SK-N-SH treated with all-trans-retinoic acid at 6 μM for 48 hours (cell line): Measurements from ENCODE around the gene NTM.

Experiments
- ATAC-seq: fragments of 200-7000 bp; cut with Tn5 transposase; 3 replicates; pipeline ENCODE4 v1.9.1; 2020; ENCODE audit warnings: mild to moderate bottlenecking, moderate library complexity
- ARNTL ChIP-seq: fragments of 450-650 bp; formaldehyde crosslinking; IDR thresholded peaks from 2 replicates; pipeline ENCODE4 v1.5.0; 2020; ENCODE audit warnings: low read depth, mild to moderate bottlenecking, moderate library complexity, borderline replicate concordance
- BACH2 ChIP-seq: fragments of 250-450 bp; sonication (Bioruptor Pico); IDR thresholded peaks from 2 replicates; pipeline ENCODE4 v1.9.0; 2021; ENCODE audit warnings: mild to moderate bottlenecking, borderline replicate concordance
- CSDC2 ChIP-seq: fragments of 250-450 bp; sonication (Bioruptor Pico); IDR thresholded peaks from 2 replicates; pipeline ENCODE4 v1.5.0; 2020; ENCODE audit warnings: mild to moderate bottlenecking, moderate library complexity
- GLIS3 ChIP-seq: fragments of 250-450 bp; sonication (Bioruptor Pico); IDR thresholded peaks from 2 replicates; pipeline ENCODE4 v1.5.0; 2020; ENCODE audit warnings: mild to moderate bottlenecking, moderate library complexity
- ISL1 ChIP-seq: fragments of 250-450 bp; sonication (Bioruptor Pico); IDR thresholded peaks from 2 replicates; pipeline ENCODE4 v2.1.2; 2022; ENCODE audit warnings: mild to moderate bottlenecking, moderate library complexity
- OSR1 ChIP-seq: fragments of 250-450 bp; sonication (Bioruptor Pico); IDR thresholded peaks from 2 replicates; pipeline ENCODE4 v1.8.0; 2022; ENCODE audit warnings: moderate library complexity, mild to moderate bottlenecking, inconsistent platforms
- PPARA ChIP-seq: fragments of 250-450 bp; sonication (Bioruptor Pico); IDR thresholded peaks from 2 replicates; pipeline ENCODE4 v1.5.0; 2020; ENCODE audit warnings: mild to moderate bottlenecking, borderline replicate concordance
- RARB ChIP-seq: fragments of 250-450 bp; sonication (Bioruptor Pico); IDR thresholded peaks from 2 replicates; pipeline ENCODE4 v1.8.0; 2021; ENCODE audit warnings: mild to moderate bottlenecking, moderate library complexity
- TCF4 ChIP-seq: fragments of 250-450 bp; sonication (Bioruptor Pico); IDR thresholded peaks from 2 replicates; pipeline ENCODE4 v1.8.0; 2021; ENCODE audit warnings: mild to moderate bottlenecking, moderate library complexity, borderline replicate concordance
- TOX ChIP-seq: fragments of 250-450 bp; sonication (Bioruptor Pico); IDR thresholded peaks from 2 replicates; pipeline ENCODE4 v1.8.0; 2021; ENCODE audit warnings: mild to moderate bottlenecking, moderate library complexity, borderline replicate concordance
- ZC3H10 ChIP-seq: fragments of 250-450 bp; sonication (Bioruptor Pico); IDR thresholded peaks from 2 replicates; pipeline ENCODE4 v1.5.1; 2021; ENCODE audit warnings: mild to moderate bottlenecking, moderate library complexity
- ZFP3 ChIP-seq: fragments of 250-450 bp; sonication (Bioruptor Pico); IDR thresholded peaks from 2 replicates; pipeline ENCODE4 v1.5.0; 2020; ENCODE audit warnings: mild to moderate bottlenecking, moderate library complexity
- ZFP30 ChIP-seq: fragments of 450-650 bp; formaldehyde crosslinking; IDR thresholded peaks from 2 replicates; pipeline ENCODE4 v1.5.0; 2022; ENCODE audit warnings: mild to moderate bottlenecking, moderate library complexity
- ZNF565 ChIP-seq: fragments of 450-650 bp; formaldehyde crosslinking; conservative IDR thresholded peaks from 2 replicates; pipeline ENCODE4 v1.5.0; 2020; ENCODE audit warnings: low read depth, mild to moderate bottlenecking, moderate library complexity
- ZNF70 ChIP-seq: fragments of 450-650 bp; formaldehyde crosslinking; IDR thresholded peaks from 2 replicates; pipeline ENCODE4 v1.5.0; 2020; ENCODE audit warnings: mild to moderate bottlenecking, moderate library complexity
- ZNF8 ChIP-seq: fragments of 450-650 bp; formaldehyde crosslinking; IDR thresholded peaks from 2 replicates; pipeline ENCODE4 v1.5.0; 2020; ENCODE audit warnings: mild to moderate bottlenecking, moderate library complexity
- TF ChIP-seq, protein P1 (sequence below): fragments of 250-450 bp; sonication (Bioruptor Pico); IDR thresholded peaks from 2 replicates; pipeline ENCODE4 v1.8.0; 2020; ENCODE audit warnings: mild to moderate bottlenecking, moderate library complexity, borderline replicate concordance
- TF ChIP-seq, protein P2 (sequence below): fragments of 250-450 bp; sonication (Bioruptor Pico); IDR thresholded peaks from 2 replicates; pipeline ENCODE4 v1.5.1; 2021; ENCODE audit warnings: mild to moderate bottlenecking, moderate library complexity
- TF ChIP-seq, protein P3 (sequence below): fragments of 250-450 bp; sonication (Bioruptor Pico); IDR thresholded peaks from 2 replicates; pipeline ENCODE4 v1.5.0; 2020; ENCODE audit warnings: mild to moderate bottlenecking, moderate library complexity
- TF ChIP-seq, protein P4 (sequence below): fragments of 250-450 bp; sonication (Bioruptor Pico); IDR thresholded peaks from 2 replicates; pipeline ENCODE4 v1.8.0; 2021; ENCODE audit warnings: low read depth, mild to moderate bottlenecking, moderate library complexity, borderline replicate concordance
- TF ChIP-seq, protein P5 (sequence below): fragments of 250-450 bp; sonication (Bioruptor Pico); IDR thresholded peaks from 2 replicates; pipeline ENCODE4 v1.5.1; 2020; ENCODE audit warnings: low read depth, mild to moderate bottlenecking, moderate library complexity

Gene NTM

DNA sequence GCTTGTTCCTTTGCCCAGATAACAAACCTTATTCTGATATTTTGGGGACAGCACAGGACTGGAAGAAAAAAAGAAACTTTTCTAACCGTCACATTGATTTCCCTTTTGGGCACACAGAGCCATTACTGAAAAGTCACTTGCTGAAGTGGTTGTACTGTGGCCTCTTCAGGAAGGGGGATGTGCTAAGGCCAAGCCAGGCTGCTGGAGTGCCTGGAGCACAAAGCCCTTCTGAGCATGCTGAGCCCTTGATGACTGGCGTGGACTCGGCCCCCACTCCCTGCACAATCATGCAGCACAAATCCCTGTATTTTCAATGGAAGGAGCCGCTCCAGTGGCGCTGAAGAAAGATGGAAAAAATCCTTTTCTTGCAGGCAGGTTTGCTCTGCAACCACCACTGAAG is 164.2 kb downstream of the NTM start:
- TF ChIP-seq ISL1 (CRISPR knock-in tag): no peak
- no peak for TF ChIP-seq BACH2 (CRISPR knock-in tag)
- no peak for TF ChIP-seq ZNF565
- TF ChIP-seq ZNF8 (CRISPR knock-in tag): no peak
- no peak for TF ChIP-seq ZC3H10
- TF ChIP-seq, protein P1, sequence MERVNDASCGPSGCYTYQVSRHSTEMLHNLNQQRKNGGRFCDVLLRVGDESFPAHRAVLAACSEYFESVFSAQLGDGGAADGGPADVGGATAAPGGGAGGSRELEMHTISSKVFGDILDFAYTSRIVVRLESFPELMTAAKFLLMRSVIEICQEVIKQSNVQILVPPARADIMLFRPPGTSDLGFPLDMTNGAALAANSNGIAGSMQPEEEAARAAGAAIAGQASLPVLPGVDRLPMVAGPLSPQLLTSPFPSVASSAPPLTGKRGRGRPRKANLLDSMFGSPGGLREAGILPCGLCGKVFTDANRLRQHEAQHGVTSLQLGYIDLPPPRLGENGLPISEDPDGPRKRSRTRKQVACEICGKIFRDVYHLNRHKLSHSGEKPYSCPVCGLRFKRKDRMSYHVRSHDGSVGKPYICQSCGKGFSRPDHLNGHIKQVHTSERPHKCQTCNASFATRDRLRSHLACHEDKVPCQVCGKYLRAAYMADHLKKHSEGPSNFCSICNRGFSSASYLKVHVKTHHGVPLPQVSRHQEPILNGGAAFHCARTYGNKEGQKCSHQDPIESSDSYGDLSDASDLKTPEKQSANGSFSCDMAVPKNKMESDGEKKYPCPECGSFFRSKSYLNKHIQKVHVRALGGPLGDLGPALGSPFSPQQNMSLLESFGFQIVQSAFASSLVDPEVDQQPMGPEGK (CRISPR knock-in tag): no peak
- TF ChIP-seq, protein P2, sequence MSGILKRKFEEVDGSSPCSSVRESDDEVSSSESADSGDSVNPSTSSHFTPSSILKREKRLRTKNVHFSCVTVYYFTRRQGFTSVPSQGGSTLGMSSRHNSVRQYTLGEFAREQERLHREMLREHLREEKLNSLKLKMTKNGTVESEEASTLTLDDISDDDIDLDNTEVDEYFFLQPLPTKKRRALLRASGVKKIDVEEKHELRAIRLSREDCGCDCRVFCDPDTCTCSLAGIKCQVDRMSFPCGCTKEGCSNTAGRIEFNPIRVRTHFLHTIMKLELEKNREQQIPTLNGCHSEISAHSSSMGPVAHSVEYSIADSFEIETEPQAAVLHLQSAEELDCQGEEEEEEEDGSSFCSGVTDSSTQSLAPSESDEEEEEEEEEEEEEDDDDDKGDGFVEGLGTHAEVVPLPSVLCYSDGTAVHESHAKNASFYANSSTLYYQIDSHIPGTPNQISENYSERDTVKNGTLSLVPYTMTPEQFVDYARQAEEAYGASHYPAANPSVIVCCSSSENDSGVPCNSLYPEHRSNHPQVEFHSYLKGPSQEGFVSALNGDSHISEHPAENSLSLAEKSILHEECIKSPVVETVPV (CRISPR knock-in tag): no peak
- TF ChIP-seq RARB (CRISPR knock-in tag): no peak
- TF ChIP-seq PPARA (CRISPR knock-in tag): no peak
- no peak for TF ChIP-seq TOX (CRISPR knock-in tag)
- TF ChIP-seq, protein P3, sequence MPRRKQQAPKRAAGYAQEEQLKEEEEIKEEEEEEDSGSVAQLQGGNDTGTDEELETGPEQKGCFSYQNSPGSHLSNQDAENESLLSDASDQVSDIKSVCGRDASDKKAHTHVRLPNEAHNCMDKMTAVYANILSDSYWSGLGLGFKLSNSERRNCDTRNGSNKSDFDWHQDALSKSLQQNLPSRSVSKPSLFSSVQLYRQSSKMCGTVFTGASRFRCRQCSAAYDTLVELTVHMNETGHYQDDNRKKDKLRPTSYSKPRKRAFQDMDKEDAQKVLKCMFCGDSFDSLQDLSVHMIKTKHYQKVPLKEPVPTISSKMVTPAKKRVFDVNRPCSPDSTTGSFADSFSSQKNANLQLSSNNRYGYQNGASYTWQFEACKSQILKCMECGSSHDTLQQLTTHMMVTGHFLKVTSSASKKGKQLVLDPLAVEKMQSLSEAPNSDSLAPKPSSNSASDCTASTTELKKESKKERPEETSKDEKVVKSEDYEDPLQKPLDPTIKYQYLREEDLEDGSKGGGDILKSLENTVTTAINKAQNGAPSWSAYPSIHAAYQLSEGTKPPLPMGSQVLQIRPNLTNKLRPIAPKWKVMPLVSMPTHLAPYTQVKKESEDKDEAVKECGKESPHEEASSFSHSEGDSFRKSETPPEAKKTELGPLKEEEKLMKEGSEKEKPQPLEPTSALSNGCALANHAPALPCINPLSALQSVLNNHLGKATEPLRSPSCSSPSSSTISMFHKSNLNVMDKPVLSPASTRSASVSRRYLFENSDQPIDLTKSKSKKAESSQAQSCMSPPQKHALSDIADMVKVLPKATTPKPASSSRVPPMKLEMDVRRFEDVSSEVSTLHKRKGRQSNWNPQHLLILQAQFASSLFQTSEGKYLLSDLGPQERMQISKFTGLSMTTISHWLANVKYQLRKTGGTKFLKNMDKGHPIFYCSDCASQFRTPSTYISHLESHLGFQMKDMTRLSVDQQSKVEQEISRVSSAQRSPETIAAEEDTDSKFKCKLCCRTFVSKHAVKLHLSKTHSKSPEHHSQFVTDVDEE (CRISPR knock-in tag): no peak
- TF ChIP-seq ZFP3 (CRISPR knock-in tag): no peak
- TF ChIP-seq OSR1 (CRISPR knock-in tag): no peak
- TF ChIP-seq ZNF70: no peak
- TF ChIP-seq GLIS3: no peak
- ATAC-seq: no peak

DNA sequence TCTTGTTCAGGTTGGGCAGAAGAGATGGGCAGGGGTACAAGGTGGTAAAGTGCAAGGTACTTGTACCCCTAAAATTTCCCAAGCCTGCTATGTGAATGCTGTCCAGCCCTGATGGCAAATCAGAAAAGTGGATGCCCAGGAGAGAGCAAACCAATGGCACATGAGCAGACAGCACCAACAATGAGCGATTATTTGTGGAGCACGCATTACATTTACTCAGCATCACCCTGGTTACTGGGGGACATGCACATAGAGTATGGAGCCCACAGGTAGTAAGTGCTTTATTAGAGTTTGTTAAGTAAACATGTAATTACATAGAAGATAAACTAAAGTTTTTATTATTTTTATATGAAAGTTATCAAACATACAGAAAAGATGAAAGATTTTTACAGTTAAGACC is 165.7 kb downstream of the NTM start:
- ATAC-seq: no peak
- TF ChIP-seq TCF4 (CRISPR knock-in tag) (no peak), CSDC2 (CRISPR knock-in tag) (no peak), BACH2 (CRISPR knock-in tag) (no peak), ZFP3 (CRISPR knock-in tag) (no peak), ZFP30 (CRISPR knock-in tag) (no peak), ISL1 (CRISPR knock-in tag) (no peak), PPARA (CRISPR knock-in tag) (no peak), TOX (CRISPR knock-in tag) (no peak), GLIS3 (no peak), ARNTL (CRISPR knock-in tag) (no peak), ZNF8 (CRISPR knock-in tag) (no peak), ZC3H10 (no peak), ZNF70 (no peak), RARB (CRISPR knock-in tag) (no peak)
- TF ChIP-seq, protein P2 (CRISPR knock-in tag): no peak
- TF ChIP-seq, protein P4, sequence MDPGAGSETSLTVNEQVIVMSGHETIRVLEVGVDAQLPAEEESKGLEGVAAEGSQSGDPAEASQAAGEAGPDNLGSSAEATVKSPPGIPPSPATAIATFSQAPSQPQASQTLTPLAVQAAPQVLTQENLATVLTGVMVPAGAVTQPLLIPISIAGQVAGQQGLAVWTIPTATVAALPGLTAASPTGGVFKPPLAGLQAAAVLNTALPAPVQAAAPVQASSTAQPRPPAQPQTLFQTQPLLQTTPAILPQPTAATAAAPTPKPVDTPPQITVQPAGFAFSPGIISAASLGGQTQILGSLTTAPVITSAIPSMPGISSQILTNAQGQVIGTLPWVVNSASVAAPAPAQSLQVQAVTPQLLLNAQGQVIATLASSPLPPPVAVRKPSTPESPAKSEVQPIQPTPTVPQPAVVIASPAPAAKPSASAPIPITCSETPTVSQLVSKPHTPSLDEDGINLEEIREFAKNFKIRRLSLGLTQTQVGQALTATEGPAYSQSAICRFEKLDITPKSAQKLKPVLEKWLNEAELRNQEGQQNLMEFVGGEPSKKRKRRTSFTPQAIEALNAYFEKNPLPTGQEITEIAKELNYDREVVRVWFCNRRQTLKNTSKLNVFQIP (CRISPR knock-in tag): no peak
- TF ChIP-seq, protein P5, sequence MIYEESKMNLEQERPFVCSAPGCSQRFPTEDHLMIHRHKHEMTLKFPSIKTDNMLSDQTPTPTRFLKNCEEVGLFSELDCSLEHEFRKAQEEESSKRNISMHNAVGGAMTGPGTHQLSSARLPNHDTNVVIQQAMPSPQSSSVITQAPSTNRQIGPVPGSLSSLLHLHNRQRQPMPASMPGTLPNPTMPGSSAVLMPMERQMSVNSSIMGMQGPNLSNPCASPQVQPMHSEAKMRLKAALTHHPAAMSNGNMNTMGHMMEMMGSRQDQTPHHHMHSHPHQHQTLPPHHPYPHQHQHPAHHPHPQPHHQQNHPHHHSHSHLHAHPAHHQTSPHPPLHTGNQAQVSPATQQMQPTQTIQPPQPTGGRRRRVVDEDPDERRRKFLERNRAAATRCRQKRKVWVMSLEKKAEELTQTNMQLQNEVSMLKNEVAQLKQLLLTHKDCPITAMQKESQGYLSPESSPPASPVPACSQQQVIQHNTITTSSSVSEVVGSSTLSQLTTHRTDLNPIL (CRISPR knock-in tag): no peak
